Gastroesophageal sphincter (tissue), 3 donors: ENCODE data around the gene RPL27.

Experiments used
- CTCF ChIP-seq, 4 experiments: fragments of 200-600 bp in 2 of 4; fragments of 450-650 bp in 2 of 4; sonication (generic) in 1 of 4; IDR thresholded peaks; one replicate each; pipeline ENCODE4 v1.5.1; 2017 to 2019; ENCODE audit warnings: antibody characterized with exemption in 4 of 4, mild to moderate bottlenecking in 2 of 4, moderate library complexity in 2 of 4
- EP300 ChIP-seq: sonication (generic); formaldehyde crosslinking; IDR thresholded peaks from one replicate; pipeline ENCODE4 v1.6.1; 2017; ENCODE audit warnings: antibody characterized with exemption, mild to moderate bottlenecking
- POLR2AphosphoS5 ChIP-seq: sonication (generic); formaldehyde crosslinking; IDR thresholded peaks from one replicate; pipeline ENCODE4 v1.6.1; 2017; ENCODE audit warnings: antibody characterized with exemption

- no peak for TF ChIP-seq CTCF (IDR thresholded peaks at IDR 0.05)
- no peak for TF ChIP-seq EP300
- no peak for TF ChIP-seq POLR2AphosphoS5
These were observed 29.1 kb downstream of the RPL27 start for GRCh38 chr17:43027091-43028032.
